Naive thymus-derived CD4-positive, alpha-beta T cell (primary cell): ENCODE results near the gene WWOX. TPM values are rescaled to one million over a fixed set of nuclear protein-coding genes. Genes with fewer than 3 reads are reported as not detected.

Experiments used
- ATAC-seq: fragments of 150-1000 bp; cut with Tn5 transposase; 2 replicates; pipeline ENCODE4 v1.10.0; 2021; ENCODE audit warnings: mild to moderate bottlenecking, moderate library complexity
- CTCF ChIA-PET: fragments of 350-600 bp; sonication (Branson Sonifier 250); formaldehyde crosslinking; loops from one replicate; lab custom pipeline; 2021; ENCODE audit warnings: antibody characterized with exemption; lab: Charles Lee
- POLR2A ChIA-PET: fragments of 350-600 bp; sonication (Branson Sonifier 250); formaldehyde crosslinking; loops from one replicate; lab custom pipeline; 2021; ENCODE audit warnings: antibody characterized with exemption, inconsistent platforms; lab: Charles Lee
- DNase-seq, 9 donors: peaks; one replicate each; pipeline versions ENCODE4 v3.0.0 to v3.0.0-alpha.2; 2020 to 2022; ENCODE audit warnings: mixed read lengths in 1 of 9
- H3K27ac ChIP-seq: one replicate; pipeline ENCODE4 v1.7.0; 2013; ENCODE audit warnings: mild to moderate bottlenecking, low read depth, low read length, moderate library complexity
- H3K27me3 ChIP-seq, 2 donors: one replicate each; pipeline ENCODE4 v1.7.0; 2013; ENCODE audit warnings: low read length in 2 of 2, mild to moderate bottlenecking in 2 of 2, moderate library complexity in 2 of 2; ENCODE audit not compliant: control insufficient read depth in 2 of 2, insufficient read depth in 2 of 2
- H3K36me3 ChIP-seq, 3 experiments: 1 replicate in 2 of 3; 2 replicates in 1 of 3; pipeline ENCODE4 v1.7.0; 2013; ENCODE audit warnings: low read length in 3 of 3, mild to moderate bottlenecking in 3 of 3, moderate library complexity in 1 of 3; ENCODE audit not compliant: insufficient read depth in 3 of 3, control insufficient read depth in 2 of 3
- H3K4me1 ChIP-seq, 2 donors: one replicate each; pipeline ENCODE4 v1.7.0; 2013; ENCODE audit warnings: low read length in 2 of 2, mild to moderate bottlenecking in 2 of 2, moderate library complexity in 1 of 2; ENCODE audit not compliant: control insufficient read depth in 2 of 2, insufficient read depth in 2 of 2
- H3K4me3 ChIP-seq: 2 replicates; pipeline ENCODE4 v1.7.0; 2013; ENCODE audit warnings: mild to moderate bottlenecking, low read length
- H3K9me3 ChIP-seq, 3 experiments: 1 replicate in 2 of 3; 2 replicates in 1 of 3; pipeline ENCODE4 v1.7.0; 2013; ENCODE audit warnings: low read length in 3 of 3; ENCODE audit not compliant: control insufficient read depth in 2 of 3
- H3K27ac Mint-ChIP-seq, 9 donors: one replicate each; pipeline ENCODE4 v1.8.0; 2020 to 2022; ENCODE audit warnings: mixed read lengths in 9 of 9, mild to moderate bottlenecking in 8 of 9, moderate library complexity in 5 of 9, inconsistent platforms in 2 of 9
- H3K27me3 Mint-ChIP-seq, 5 donors: one replicate each; pipeline ENCODE4 v1.8.0; 2021 to 2022; ENCODE audit warnings: mixed read lengths in 5 of 5, mild to moderate bottlenecking in 1 of 5
- H3K36me3 Mint-ChIP-seq, 5 donors: one replicate each; pipeline ENCODE4 v1.8.0; 2020 to 2022; ENCODE audit warnings: mixed read lengths in 5 of 5, mild to moderate bottlenecking in 3 of 5, inconsistent platforms in 1 of 5
- H3K4me1 Mint-ChIP-seq, 7 donors: one replicate each; pipeline ENCODE4 v1.8.0; 2020 to 2022; ENCODE audit warnings: mixed read lengths in 7 of 7, mild to moderate bottlenecking in 3 of 7, inconsistent platforms in 1 of 7
- H3K4me3 Mint-ChIP-seq, 10 donors: one replicate each; pipeline ENCODE4 v1.8.0; 2020 to 2022; ENCODE audit warnings: mild to moderate bottlenecking in 10 of 10, mixed read lengths in 10 of 10, moderate library complexity in 6 of 10, inconsistent platforms in 2 of 10
- H3K9me3 Mint-ChIP-seq, 11 donors: one replicate each; pipeline ENCODE4 v1.8.0; 2020 to 2022; ENCODE audit warnings: mixed read lengths in 11 of 11, mild to moderate bottlenecking in 4 of 11, inconsistent platforms in 1 of 11, moderate library complexity in 1 of 11
- intact Hi-C, 2 donors: fragments of 100-400 bp; cut with micrococcal nuclease; formaldehyde crosslinking; loops; one replicate each; pipeline ENCODE4 v1.15.1; 2023
- polyA plus RNA-seq, 2 donors: library from polyadenylated mRNA; unstranded; fragments of 300-500 nt; fragmentation: Illumina TruSeq; gene quantifications; one replicate each; pipeline ENCODE4 v1.2.3, GENCODE V29; 2021
- total RNA-seq, 6 experiments: library from RNA in 5 of 6; stranded (reverse) in 5 of 6; gene quantifications; 1 replicate in 5 of 6; 2 replicates in 1 of 6; pipeline ENCODE4 v1.2.3 and lab custom pipeline; 2021 to 2026

The WWOX gene
- total and polyA plus RNA-seq, 7 experiments from 2014 or later = 13.8 to 31.1 (median 20.8) TPM

DNA sequence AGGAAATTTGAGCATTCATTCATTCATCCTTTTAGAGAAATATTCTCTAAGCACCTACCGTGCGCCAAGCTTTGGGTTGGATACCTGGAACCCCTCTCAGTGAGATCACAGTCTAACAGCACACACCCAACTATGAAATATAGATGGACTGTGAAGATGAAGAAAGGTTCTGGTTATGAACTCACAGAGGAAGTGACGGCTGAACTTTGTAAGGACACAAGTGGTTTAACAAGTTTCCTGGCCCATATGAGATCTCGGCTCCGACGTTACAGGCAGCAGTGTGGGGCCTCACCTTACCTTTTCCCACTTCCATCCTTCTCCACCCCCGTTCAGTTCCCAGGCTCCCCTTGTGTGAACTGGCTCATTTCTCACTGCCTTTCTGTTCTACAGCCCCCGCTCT lies 1094.8 kb downstream of the WWOX start:
- Mint-ChIP-seq H3K4me1 (peaks cover 0 to 29% (median 0%) of the 10 kb centered on the region in 7 donors), H3K27ac (no peak overlapping the region), H3K9me3 (peaks cover 0 to 2% (median 0%) of the 10 kb centered on the region in 11 donors), H3K4me3 (no peak overlapping the region), H3K36me3 (no peaks in the 10 kb centered on the region), H3K27me3 (peaks cover 0 to 6% (median 0%) of the 10 kb centered on the region in 5 donors)
- ChIA-PET POLR2A (no interaction called here), CTCF (no interaction called here)
- Histone ChIP-seq H3K4me3 (no peak overlapping the region), H3K27ac (no peak overlapping the region), H3K27me3 (no peaks in the 10 kb centered on the region), H3K36me3 (no peaks in the 10 kb centered on the region), H3K4me1 (no peaks in the 10 kb centered on the region), H3K9me3 (no peaks in the 10 kb centered on the region)
- ATAC-seq (no peak), DNase-seq (no peak)
- intact Hi-C loops = no loop called here

DNA sequence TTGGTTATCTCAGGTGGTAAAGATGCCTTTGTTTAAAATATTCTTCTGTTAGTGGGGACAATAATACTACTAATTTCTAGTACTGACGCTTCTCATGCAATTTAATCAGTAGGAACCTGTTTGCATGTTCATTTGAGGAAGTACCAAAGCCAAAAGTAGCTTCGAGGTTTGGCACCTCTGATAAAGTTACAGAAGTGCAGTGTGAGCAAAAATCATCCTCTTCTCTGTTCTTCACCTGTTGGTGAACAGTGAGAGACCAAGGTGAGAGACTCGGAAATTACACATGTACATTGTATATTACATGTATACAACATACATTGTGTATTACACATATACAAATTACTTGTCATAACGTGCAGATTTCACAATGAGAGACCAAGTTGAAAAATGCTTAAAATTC lies 1096.5 kb downstream of the WWOX start:
- peaks cover 0 to 2% (median 0%) of the 10 kb centered on the region in 11 donors for H3K9me3 Mint-ChIP-seq
- intact Hi-C loops = no loop called here

GRCh38 chr16:79201436-79201835 lies 1102.0 kb downstream of the WWOX start:
- Mint-ChIP-seq H3K9me3 (peaks cover 0 to 2% (median 0%) of the 10 kb centered on the region in 11 donors), H3K4me1 (no peaks in the 10 kb centered on the region), H3K27me3 (peaks cover 0 to 1% (median 0%) of the 10 kb centered on the region in 5 donors), H3K36me3 (no peaks in the 10 kb centered on the region), H3K27ac (no peak overlapping the region), H3K4me3 (no peak overlapping the region)
- Histone ChIP-seq H3K4me1 (no peaks in the 10 kb centered on the region), H3K36me3 (no peaks in the 10 kb centered on the region), H3K9me3 (no peaks in the 10 kb centered on the region), H3K27ac (no peak overlapping the region), H3K4me3 (no peak overlapping the region), H3K27me3 (no peaks in the 10 kb centered on the region)
- intact Hi-C loops = no loop called here
- ChIA-PET CTCF (no interaction called here), POLR2A (no interaction called here)
- DNase-seq = no peak
- no peak for ATAC-seq

More for the DNA sequence above, 1096.5 kb downstream of the WWOX start:
- Histone ChIP-seq H3K27me3 (no peaks in the 10 kb centered on the region), H3K27ac (no peak overlapping the region), H3K36me3 (no peaks in the 10 kb centered on the region), H3K4me1 (no peaks in the 10 kb centered on the region), H3K9me3 (no peaks in the 10 kb centered on the region), H3K4me3 (no peak overlapping the region)
- Mint-ChIP-seq H3K27me3 (peaks cover 0 to 6% (median 0%) of the 10 kb centered on the region in 5 donors), H3K36me3 (no peaks in the 10 kb centered on the region), H3K27ac (no peak overlapping the region), H3K4me1 (peaks cover 0 to 29% (median 0%) of the 10 kb centered on the region in 7 donors), H3K4me3 (no peak overlapping the region)
- ATAC-seq (no peak), DNase-seq (no peak)
- POLR2A ChIA-PET = no interaction called here
- CTCF ChIA-PET = no interaction called here

GRCh38 chr16:79202977-79203376 lies 1103.5 kb downstream of the WWOX start:
- Histone ChIP-seq H3K9me3 (no peaks in the 10 kb centered on the region), H3K27me3 (no peaks in the 10 kb centered on the region), H3K4me3 (no peak overlapping the region), H3K4me1 (no peaks in the 10 kb centered on the region), H3K27ac (no peak overlapping the region), H3K36me3 (no peaks in the 10 kb centered on the region)
- no peak for DNase-seq
- no peak overlapping the region for H3K4me3 Mint-ChIP-seq
- CTCF ChIA-PET = no interaction called here
- no peaks in the 10 kb centered on the region for H3K27me3 Mint-ChIP-seq
- POLR2A ChIA-PET = interaction anchor here (0.5 kb wide), 1 partner anchor 48 kb away, joined by 3 read pairs; no protein-coding TSS in a partner anchor
- no peaks in the 10 kb centered on the region for H3K36me3 Mint-ChIP-seq
- H3K27ac Mint-ChIP-seq = no peak overlapping the region
- no peaks in the 10 kb centered on the region for H3K4me1 Mint-ChIP-seq
- intact Hi-C loops = no loop called here
- H3K9me3 Mint-ChIP-seq = peaks cover 0 to 2% (median 0%) of the 10 kb centered on the region in 11 donors
- ATAC-seq = no peak

- POLR2A ChIA-PET = no interaction called here
- no peak overlapping the region for H3K27ac Mint-ChIP-seq
- no peaks in the 10 kb centered on the region for H3K4me1 Mint-ChIP-seq
- H3K4me1 ChIP-seq = no peaks in the 10 kb centered on the region
- H3K27ac ChIP-seq = no peak overlapping the region
- DNase-seq (no peak), ATAC-seq (no peak)
- intact Hi-C loops = no loop called here
- H3K9me3 ChIP-seq = no peaks in the 10 kb centered on the region
- no peak overlapping the region for H3K4me3 Mint-ChIP-seq
- CTCF ChIA-PET = no interaction called here
- no peaks in the 10 kb centered on the region for H3K27me3 Mint-ChIP-seq
- no peak overlapping the region for H3K4me3 ChIP-seq
- H3K36me3 ChIP-seq = no peaks in the 10 kb centered on the region
- no peaks in the 10 kb centered on the region for H3K27me3 ChIP-seq
- no peaks in the 10 kb centered on the region for H3K36me3 Mint-ChIP-seq
- no peaks in the 10 kb centered on the region for H3K9me3 Mint-ChIP-seq
Observed at GRCh38 chr16:79204486-79204885, 1105.0 kb downstream of the WWOX start.

GRCh38 chr16:79206889-79207288 lies 1107.4 kb downstream of the WWOX start:
- Mint-ChIP-seq H3K27ac (no peak overlapping the region), H3K36me3 (no peaks in the 10 kb centered on the region), H3K9me3 (no peaks in the 10 kb centered on the region), H3K4me1 (peaks cover 0 to 7% (median 0%) of the 10 kb centered on the region in 7 donors), H3K27me3 (no peaks in the 10 kb centered on the region), H3K4me3 (no peak overlapping the region)
- ATAC-seq (no peak), DNase-seq (no peak)
- Histone ChIP-seq H3K27ac (no peak overlapping the region), H3K9me3 (no peaks in the 10 kb centered on the region), H3K4me3 (no peak overlapping the region), H3K36me3 (no peaks in the 10 kb centered on the region), H3K27me3 (no peaks in the 10 kb centered on the region), H3K4me1 (no peaks in the 10 kb centered on the region)
- ChIA-PET POLR2A (no interaction called here), CTCF (no interaction called here)
- intact Hi-C loops = no loop called here

DNA sequence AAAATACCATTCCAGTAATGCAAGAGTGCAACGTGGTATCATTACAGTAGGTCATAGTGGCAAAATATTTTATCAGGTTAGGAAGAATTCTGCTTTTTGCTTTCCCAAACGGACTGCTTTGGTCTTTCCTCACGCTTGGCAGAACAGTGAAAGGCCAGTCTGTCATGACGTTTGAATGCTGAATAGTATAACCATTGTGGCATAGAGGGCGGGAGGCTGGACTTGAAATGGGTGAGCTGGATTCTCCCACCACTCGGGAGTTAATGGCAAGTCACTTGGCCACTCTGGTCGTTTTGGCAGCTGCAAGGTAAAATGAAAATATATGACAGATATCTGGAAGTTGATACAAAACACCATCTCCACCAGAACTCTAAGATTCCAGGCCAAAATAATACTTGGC lies 1109.9 kb downstream of the WWOX start:
- ChIA-PET POLR2A (no interaction called here), CTCF (no interaction called here)
- Mint-ChIP-seq H3K27me3 (no peaks in the 10 kb centered on the region), H3K4me1 (peaks cover 0 to 7% (median 0%) of the 10 kb centered on the region in 7 donors), H3K9me3 (peaks cover 0 to 8% (median 0%) of the 10 kb centered on the region in 11 donors), H3K4me3 (no peak overlapping the region), H3K36me3 (peaks cover 0 to 6% (median 0%) of the 10 kb centered on the region in 5 donors), H3K27ac (no peak overlapping the region)
- intact Hi-C loops = no loop called here
- Histone ChIP-seq H3K4me1 (no peaks in the 10 kb centered on the region), H3K27me3 (no peaks in the 10 kb centered on the region), H3K9me3 (no peaks in the 10 kb centered on the region), H3K4me3 (no peak overlapping the region), H3K36me3 (no peaks in the 10 kb centered on the region), H3K27ac (no peak overlapping the region)
- ATAC-seq = no peak
- no peak for DNase-seq
